GM19193 (cell line): ENCODE measurements around the gene AP1S1.

ENCODE experiments used
- POLR2A ChIP-seq: IDR thresholded peaks from 4 replicates; pipeline ENCODE4 v1.6.1; 2011; ENCODE audit not compliant: insufficient read depth, insufficient read length; ENCODE audit errors: extremely low read depth

AP1S1 gene

GRCh38 chr7:101121991-101122932 lies 32.0 kb upstream of the AP1S1 start:
- peak; percentile 28 for TF ChIP-seq POLR2A

DNA sequence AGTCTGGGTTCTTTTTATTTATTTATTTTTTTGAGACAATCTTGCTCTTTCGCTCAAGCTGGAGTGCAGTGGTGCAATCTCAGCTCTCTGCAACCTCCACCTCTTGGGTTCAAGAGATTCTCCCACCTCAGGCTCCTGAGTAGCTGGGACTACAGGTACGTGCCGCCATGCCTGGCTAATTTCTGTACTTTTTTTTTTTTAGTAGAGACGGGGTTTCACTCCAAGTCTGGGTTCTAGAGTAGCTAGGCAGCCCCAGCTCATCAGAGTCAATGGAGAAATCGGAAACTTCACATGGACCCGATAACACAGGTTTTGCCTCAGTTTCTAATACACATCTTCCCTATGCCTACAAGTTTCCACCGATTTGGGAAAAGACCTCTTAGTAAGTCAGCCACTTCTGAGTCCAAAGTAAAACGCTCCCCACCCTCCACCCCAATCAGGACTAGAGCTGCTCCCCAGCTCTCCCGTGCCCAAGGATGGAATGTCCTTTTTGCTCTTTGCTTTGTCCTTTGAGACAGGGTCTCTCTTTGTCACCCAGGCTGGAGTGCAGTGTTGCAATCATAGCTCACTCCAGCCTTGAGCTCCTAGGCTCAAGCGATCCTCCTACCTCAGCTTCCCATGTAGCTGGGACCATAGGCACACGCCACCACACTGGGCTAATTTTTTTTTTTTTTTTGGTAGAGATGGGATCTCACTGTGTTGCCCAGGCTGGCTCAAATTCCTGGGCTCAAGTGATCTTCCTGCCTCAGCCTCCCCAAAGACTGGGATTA lies 31.2 kb upstream of the AP1S1 start:
- TF ChIP-seq POLR2A: no peak

DNA sequence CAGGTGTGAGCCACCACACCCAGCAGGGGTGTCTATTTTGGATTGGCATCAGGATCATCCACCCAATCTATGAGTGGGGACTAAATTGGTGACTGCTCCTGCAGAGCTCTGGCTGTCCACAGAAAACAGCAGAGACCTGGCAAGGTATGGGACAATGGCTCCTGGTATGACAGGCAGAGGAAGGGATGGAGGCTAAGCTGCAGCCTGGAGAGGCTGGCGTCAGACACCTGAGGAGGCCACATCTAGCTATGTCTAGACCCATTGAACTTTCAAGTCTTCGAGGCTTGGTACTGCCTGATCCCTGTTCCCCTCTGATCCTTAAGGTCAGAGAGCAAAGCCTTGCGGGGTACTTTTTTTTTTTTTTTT lies 30.6 kb upstream of the AP1S1 start:
- no peak for TF ChIP-seq POLR2A

DNA sequence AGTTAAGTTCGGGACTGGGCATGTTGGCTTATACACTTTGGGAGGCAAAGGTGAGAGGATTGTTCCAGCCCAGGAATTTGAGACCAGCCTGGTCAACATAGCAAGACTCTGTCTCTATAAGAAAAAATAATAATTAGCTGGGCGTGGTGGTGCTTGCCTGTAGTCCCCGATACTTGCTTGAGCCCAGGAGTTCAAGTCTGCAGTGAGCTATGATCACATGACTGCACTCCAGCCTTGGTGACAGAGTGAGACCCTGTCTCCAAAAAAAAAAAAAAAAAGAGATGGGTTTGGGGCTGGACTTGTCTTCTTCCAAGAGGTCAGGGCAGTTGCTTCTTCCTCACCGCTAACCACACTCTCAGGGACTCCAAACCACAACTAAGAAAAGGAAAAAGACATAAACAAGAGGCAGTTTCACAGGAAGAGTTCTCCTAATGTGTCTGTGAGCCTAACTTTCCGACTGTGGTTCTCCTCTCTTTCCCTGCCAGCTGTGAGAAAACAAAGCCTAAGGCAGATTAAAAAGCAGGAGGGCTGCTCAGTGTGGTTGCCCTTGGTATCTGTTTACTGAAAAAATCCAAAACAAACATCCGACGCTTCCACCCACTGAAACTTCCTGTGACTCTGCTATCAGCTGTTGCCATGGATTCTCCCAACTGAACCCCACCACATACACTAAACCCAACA lies 29.8 kb upstream of the AP1S1 start:
- no peak for TF ChIP-seq POLR2A

GRCh38 chr7:101125989-101126650 lies 28.2 kb upstream of the AP1S1 start:
- no peak for TF ChIP-seq POLR2A

- peak; percentile 52 for TF ChIP-seq POLR2A
Observed at GRCh38 chr7:101126651-101127459, 27.4 kb upstream of the AP1S1 start, which contains the start of gene SERPINE1. SERPINE1 (plus strand) TSS chr7:101127104; CDS start chr7:101128394, 1,290 bp downstream.

GRCh38 chr7:101127460-101128039 lies 26.7 kb upstream of the AP1S1 start:
- TF ChIP-seq POLR2A: no peak

GRCh38 chr7:101128040-101128834 lies 26.0 kb upstream of the AP1S1 start:
- no peak for TF ChIP-seq POLR2A

DNA sequence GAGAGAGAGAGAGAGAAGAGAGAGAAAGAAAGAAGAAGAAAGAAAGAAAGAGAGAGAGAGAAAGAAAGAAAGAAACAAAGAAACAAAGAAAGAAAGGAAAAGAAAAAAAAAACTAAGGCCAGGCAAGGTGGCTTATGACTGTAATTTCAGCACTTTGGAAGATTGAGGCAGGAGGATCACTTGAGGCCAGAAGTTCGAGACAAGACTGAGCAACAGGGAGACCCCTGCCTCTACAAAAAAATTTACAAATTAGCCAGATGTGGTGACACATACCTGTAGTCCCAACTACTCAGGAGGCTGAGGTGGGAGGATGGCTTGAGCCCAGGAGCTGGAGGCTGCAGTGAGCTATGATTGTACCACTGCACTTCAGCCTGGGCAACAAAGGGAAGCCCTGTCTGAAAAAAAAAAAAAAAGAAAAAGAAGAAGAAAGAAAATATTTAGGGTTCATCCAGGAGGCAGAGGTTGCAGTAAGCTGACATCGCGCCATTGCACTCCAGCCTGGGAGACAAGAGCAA lies 24.6 kb upstream of the AP1S1 start:
- TF ChIP-seq POLR2A: no peak

DNA sequence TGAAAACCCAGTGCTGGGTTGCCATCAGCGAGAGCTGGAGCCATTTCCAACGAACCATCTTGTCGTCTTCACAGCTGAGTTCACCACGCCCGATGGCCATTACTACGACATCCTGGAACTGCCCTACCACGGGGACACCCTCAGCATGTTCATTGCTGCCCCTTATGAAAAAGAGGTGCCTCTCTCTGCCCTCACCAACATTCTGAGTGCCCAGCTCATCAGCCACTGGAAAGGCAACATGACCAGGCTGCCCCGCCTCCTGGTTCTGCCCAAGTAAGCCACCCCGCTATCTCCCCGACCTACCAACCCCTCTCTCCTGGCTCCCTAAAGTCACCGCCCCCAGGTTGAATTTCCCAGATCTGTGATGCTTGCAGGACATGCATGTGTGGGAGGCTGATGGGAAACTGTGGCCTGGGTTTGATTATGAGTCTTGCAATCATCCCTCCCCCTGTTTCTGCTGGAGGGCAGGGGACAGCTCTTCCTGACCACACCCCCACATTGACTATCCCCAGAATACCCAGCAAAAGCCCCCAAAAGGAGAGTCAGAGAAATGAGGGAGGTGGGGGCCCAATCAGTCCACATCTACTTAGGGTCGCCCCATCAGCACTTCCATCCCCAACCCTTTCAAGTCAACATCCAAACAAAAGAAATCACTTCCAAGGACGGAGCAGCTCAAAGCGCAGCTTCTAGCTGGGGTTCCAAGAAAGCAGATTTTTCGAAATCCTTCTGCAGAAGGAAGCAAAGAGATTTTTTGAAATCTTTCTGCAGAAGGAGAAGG lies 20.5 kb upstream of the AP1S1 start:
- TF ChIP-seq POLR2A: no peak

DNA sequence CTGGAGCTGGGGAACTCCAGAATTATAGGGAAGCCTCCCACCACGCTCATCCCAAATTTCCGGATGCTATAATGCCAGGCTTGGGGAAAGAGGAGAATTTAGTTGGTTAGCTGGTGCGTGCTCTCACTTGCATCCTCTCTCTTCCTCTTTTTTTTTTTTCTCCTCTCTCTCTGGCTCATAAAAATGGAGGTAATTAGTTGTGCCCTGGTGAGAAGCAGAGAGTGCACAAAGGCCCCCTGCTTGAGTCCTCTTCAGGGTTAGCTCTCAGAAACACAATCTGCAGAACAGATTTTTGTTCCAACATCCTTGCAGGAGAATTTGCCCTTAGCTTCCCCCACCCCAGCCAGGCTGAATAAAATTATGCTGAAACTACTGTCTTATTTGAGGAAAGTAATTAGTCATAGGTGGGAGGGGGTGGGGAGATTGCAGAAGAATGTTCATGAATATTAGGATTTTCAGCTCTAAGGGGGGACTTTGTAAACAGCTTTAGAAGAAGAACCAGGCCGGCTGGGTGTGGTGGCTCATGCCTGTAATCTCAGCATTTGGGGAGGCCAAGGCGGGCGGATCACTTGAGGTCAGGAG lies 19.8 kb upstream of the AP1S1 start:
- no peak for TF ChIP-seq POLR2A
